Smooth muscle cell (in vitro differentiated cells): ENCODE data around the gene C1QTNF5. TPM values are rescaled to one million over a fixed set of nuclear protein-coding genes. Genes with fewer than 3 reads are reported as not detected.

Experiments
- DNase-seq: peaks from one replicate; lab custom pipeline; 2025; ENCODE audit not compliant: unreplicated experiment; lab: John Stamatoyannopoulos, UW
- H2AFZ ChIP-seq: fragments of 200-600 bp; sonication (generic); 2 replicates; pipeline ENCODE4 v1.6.0; 2016; ENCODE audit warnings: antibody characterized with exemption, low read depth, mild to moderate bottlenecking
- H3F3A ChIP-seq: fragments of 200-600 bp; sonication (generic); 2 replicates; pipeline ENCODE4 v1.6.0; 2017; ENCODE audit warnings: antibody characterized with exemption, low read depth
- H3K27ac ChIP-seq: fragments of 200-600 bp; sonication (generic); 2 replicates; pipeline ENCODE4 v1.5.1; 2016; ENCODE audit warnings: low read depth, mild to moderate bottlenecking
- H3K27me3 ChIP-seq: fragments of 200-600 bp; sonication (generic); 2 replicates; pipeline ENCODE4 v1.6.1; 2016; ENCODE audit warnings: low read depth, mild to moderate bottlenecking
- H3K36me3 ChIP-seq: fragments of 200-600 bp; sonication (generic); 2 replicates; pipeline ENCODE4 v1.5.1; 2016; ENCODE audit warnings: low read depth
- H3K4me1 ChIP-seq: fragments of 200-600 bp; sonication (generic); 2 replicates; pipeline ENCODE4 v1.5.1; 2016; ENCODE audit warnings: low read depth
- H3K4me2 ChIP-seq: fragments of 200-600 bp; sonication (generic); 2 replicates; pipeline ENCODE4 v1.6.0; 2016; ENCODE audit warnings: mild to moderate bottlenecking
- H3K4me3 ChIP-seq: fragments of 200-600 bp; sonication (generic); 2 replicates; pipeline ENCODE4 v1.5.1; 2016; ENCODE audit warnings: mild to moderate bottlenecking
- H3K79me2 ChIP-seq: fragments of 200-600 bp; sonication (generic); 2 replicates; pipeline ENCODE4 v1.6.0; 2016; ENCODE audit warnings: low read depth, mild to moderate bottlenecking
- H3K9ac ChIP-seq: fragments of 200-600 bp; sonication (generic); 2 replicates; pipeline ENCODE4 v1.6.0; 2016; ENCODE audit warnings: low read depth
- H3K9me3 ChIP-seq: fragments of 200-600 bp; sonication (generic); replicated peaks from 2 replicates; pipeline ENCODE4 v1.5.1; 2016; ENCODE audit warnings: low read depth
- H4K20me1 ChIP-seq: fragments of 200-600 bp; sonication (generic); 2 replicates; pipeline ENCODE4 v1.6.0; 2016; ENCODE audit warnings: low read depth
- CTCF ChIP-seq: fragments of 200-600 bp; sonication (generic); IDR thresholded peaks from 2 replicates; pipeline ENCODE4 v1.5.1; 2017; ENCODE audit warnings: borderline replicate concordance, mild to moderate bottlenecking, antibody characterized with exemption; ENCODE audit not compliant: insufficient read depth, poor library complexity, severe bottlenecking
- WGBS: methylation state at CpG from one replicate; pipeline ENCODE4 v1.1.7; 2016; ENCODE audit warnings: low lambda C conversion rate; 5-methylcytosine and 5-hydroxymethylcytosine counted together
- polyA plus RNA-seq: library from polyadenylated mRNA; unstranded; fragments of >200 nt; fragmentation: Nextera tagmentation; extraction: Ambion mirVana; gene quantifications from 2 replicates; pipeline ENCODE4 v1.2.1, GENCODE V29; 2016
- total RNA-seq: library from RNA; depleted of rRNA; stranded (reverse); fragments of >200 nt; gene quantifications from 2 replicates; pipeline ENCODE4 v1.2.3, GENCODE V29; 2014

Gene C1QTNF5
- total and polyA plus RNA-seq, 2 experiments from 2014 or later: 7.0 to 7.2 TPM

GRCh38 chr11:119347940-119348605 is 7.4 kb upstream of the C1QTNF5 start:
- Histone ChIP-seq H3K79me2 (no peaks in the 10 kb centered on the region), H3K4me1 (no peaks in the 10 kb centered on the region), H3K4me3 (no peak overlapping the region), H3K4me2 (no peak overlapping the region), H3K27ac (no peak overlapping the region), H3K27me3 (peaks cover 3% of the 10 kb centered on the region), H4K20me1 (no peaks in the 10 kb centered on the region), H3K36me3 (no peaks in the 10 kb centered on the region), H3F3A (no peaks in the 10 kb centered on the region), H3K9ac (no peak overlapping the region), H3K9me3 (no peaks in the 10 kb centered on the region), H2AFZ (no peak overlapping the region)
- DNase-seq: no peak
- no peak for TF ChIP-seq CTCF
- 75% methylated on average over 16 of the region's 16 CpGs for WGBS

- H3K9me3 ChIP-seq: no peaks in the 10 kb centered on the region
- no peak for TF ChIP-seq CTCF
- no peak for DNase-seq
- H3K4me3 ChIP-seq: no peak overlapping the region
- H3F3A ChIP-seq: no peaks in the 10 kb centered on the region
- no peak overlapping the region for H3K27ac ChIP-seq
- H3K79me2 ChIP-seq: no peaks in the 10 kb centered on the region
- 62% methylated on average over 2 of the region's 2 CpGs for WGBS
- no peak overlapping the region for H3K9ac ChIP-seq
- H3K4me1 ChIP-seq: no peaks in the 10 kb centered on the region
- no peak overlapping the region for H3K4me2 ChIP-seq
- H3K27me3 ChIP-seq: peaks cover 10% of the 10 kb centered on the region
- H2AFZ ChIP-seq: no peak overlapping the region
- no peaks in the 10 kb centered on the region for H3K36me3 ChIP-seq
- no peaks in the 10 kb centered on the region for H4K20me1 ChIP-seq
These were observed 6.6 kb upstream of the C1QTNF5 start for GRCh38 chr11:119347242-119347641.

- no peak for DNase-seq
- Histone ChIP-seq H3F3A (no peaks in the 10 kb centered on the region), H3K4me1 (no peaks in the 10 kb centered on the region), H3K36me3 (no peaks in the 10 kb centered on the region), H3K4me2 (no peak within 1 kb of the TSS), H2AFZ (no peak within 1 kb of the TSS), H3K79me2 (no peaks in the 10 kb centered on the region), H3K9me3 (no peaks in the 10 kb centered on the region), H3K27me3 (peaks cover 16% of the 10 kb centered on the region), H3K9ac (no peak within 1 kb of the TSS), H4K20me1 (no peaks in the 10 kb centered on the region), H3K4me3 (no peak within 1 kb of the TSS), H3K27ac (no peak within 1 kb of the TSS)
- TF ChIP-seq CTCF: no peak
- 58% methylated on average over 6 of the region's 6 CpGs for whole genome bisulfite sequencing
These were observed 5.9 kb upstream of the C1QTNF5 start, which contains the start of gene MFRP for GRCh38 chr11:119346605-119347004. MFRP (minus strand) TSS chr11:119346705; CDS start chr11:119346513, 192 bp downstream.

- no peaks in the 10 kb centered on the region for H3F3A ChIP-seq
- no peak overlapping the region for H3K4me3 ChIP-seq
- H3K79me2 ChIP-seq: no peaks in the 10 kb centered on the region
- TF ChIP-seq CTCF: no peak
- H4K20me1 ChIP-seq: no peaks in the 10 kb centered on the region
- WGBS: 82% methylated on average over 12 of the region's 12 CpGs
- no peak for DNase-seq
- no peak overlapping the region for H2AFZ ChIP-seq
- no peak overlapping the region for H3K4me2 ChIP-seq
- H3K36me3 ChIP-seq: no peaks in the 10 kb centered on the region
- H3K9me3 ChIP-seq: no peaks in the 10 kb centered on the region
- H3K27ac ChIP-seq: no peak overlapping the region
- peaks cover 26% of the 10 kb centered on the region for H3K27me3 ChIP-seq
- peaks cover 6% of the 10 kb centered on the region for H3K4me1 ChIP-seq
- no peak overlapping the region for H3K9ac ChIP-seq
These were observed 5.0 kb upstream of the C1QTNF5 start for GRCh38 chr11:119345685-119346084.
